CD4-positive, alpha-beta T cell (primary cell): ENCODE data around the gene PHF23. TPM values are rescaled to one million over a fixed set of nuclear protein-coding genes. Genes with fewer than 3 reads are reported as not detected.
A peak's percentile ranks its signal among the peaks of the same experiment; 100 is the strongest.

ENCODE experiments used
- ATAC-seq: fragments of 200-7000 bp; cut with Tn5 transposase; one replicate; pipeline ENCODE4 v1.10.0; 2022; ENCODE audit warnings: mild to moderate bottlenecking; ENCODE audit not compliant: poor library complexity
- CTCF ChIA-PET: fragments of 350-600 bp; sonication (Branson Sonifier 250); formaldehyde crosslinking; loops from one replicate; lab custom pipeline; 2021; ENCODE audit warnings: antibody characterized with exemption, inconsistent platforms; lab: Charles Lee
- POLR2A ChIA-PET: fragments of 350-600 bp; sonication (Branson Sonifier 250); formaldehyde crosslinking; loops from one replicate; lab custom pipeline; 2021; ENCODE audit warnings: antibody characterized with exemption, inconsistent platforms; lab: Charles Lee
- DNase-seq, 14 experiments: peaks; one replicate each; pipeline ENCODE4 v3.0.0-alpha.2; 2013 to 2020; ENCODE audit warnings: mixed read lengths in 2 of 14
- H3K27ac ChIP-seq, 2 donors: one replicate each; pipeline versions ENCODE4 v1.5.1 to v1.7.0; 2013; ENCODE audit warnings: low read length in 2 of 2, low read depth in 1 of 2, mild to moderate bottlenecking in 1 of 2
- H3K27me3 ChIP-seq, 2 experiments: 1 replicate in 1 of 2; 2 replicates in 1 of 2; pipeline versions ENCODE4 v1.6.1 to v1.7.0; 2013; ENCODE audit warnings: low read length in 2 of 2, control low read depth in 1 of 2, mild to moderate bottlenecking in 1 of 2, moderate library complexity in 1 of 2; ENCODE audit not compliant: insufficient read depth in 2 of 2, control insufficient read depth in 1 of 2
- H3K36me3 ChIP-seq: one replicate; pipeline ENCODE4 v1.6.1; 2013; ENCODE audit warnings: low read length, control low read depth; ENCODE audit not compliant: insufficient read depth
- H3K4me1 ChIP-seq: one replicate; pipeline ENCODE4 v1.6.1; 2013; ENCODE audit warnings: low read length, control low read depth; ENCODE audit not compliant: insufficient read depth
- H3K4me3 ChIP-seq: one replicate; pipeline ENCODE4 v1.5.1; 2013; ENCODE audit warnings: mild to moderate bottlenecking, low read length, moderate library complexity
- H3K9me3 ChIP-seq, 2 experiments: 1 replicate in 1 of 2; 2 replicates in 1 of 2; pipeline versions ENCODE4 v1.6.1 to v1.7.0; 2013; ENCODE audit warnings: low read length in 2 of 2, mild to moderate bottlenecking in 2 of 2, control low read depth in 1 of 2, moderate library complexity in 1 of 2; ENCODE audit not compliant: control insufficient read depth in 1 of 2, insufficient read depth in 1 of 2
- H3K27ac Mint-ChIP-seq: one replicate; pipeline ENCODE4 v1.8.0; 2020; ENCODE audit warnings: mixed read lengths
- H3K27me3 Mint-ChIP-seq: one replicate; pipeline ENCODE4 v1.8.0; 2021; ENCODE audit warnings: mixed read lengths
- H3K36me3 Mint-ChIP-seq: one replicate; pipeline ENCODE4 v1.8.0; 2021; ENCODE audit warnings: low read depth, mixed read lengths
- H3K4me1 Mint-ChIP-seq: one replicate; pipeline ENCODE4 v1.8.0; 2021; ENCODE audit warnings: low read depth, mixed read lengths
- H3K4me3 Mint-ChIP-seq: one replicate; pipeline ENCODE4 v1.8.0; 2020; ENCODE audit warnings: mild to moderate bottlenecking, mixed read lengths
- H3K9me3 Mint-ChIP-seq: one replicate; pipeline ENCODE4 v1.8.0; 2020; ENCODE audit warnings: mixed read lengths
- intact Hi-C, 2 experiments: fragments of 100-400 bp; cut with DNase I in 1 of 2; cut with micrococcal nuclease in 1 of 2; formaldehyde crosslinking; loops; one replicate each; pipeline versions ENCODE4 v1.15.1 to v1.9.0; 2023 to 2025; cut with DNase I, micrococcal nuclease
- total RNA-seq, 174 experiments: library from RNA in 2 of 174; stranded (reverse) in 2 of 174; gene quantifications; one replicate each; pipeline ENCODE4 v1.2.3 and lab custom pipeline; 2021 to 2026
- TF ChIP-seq, protein P1 (sequence below): fragments of 200-600 bp; IDR thresholded peaks from one replicate; pipeline ENCODE4 v1.8.0; 2022; ENCODE audit warnings: antibody characterized with exemption, mild to moderate bottlenecking

Gene PHF23
- total RNA-seq, 2 experiments from 2014 or later, result 4.5 to 5.1 TPM

DNA sequence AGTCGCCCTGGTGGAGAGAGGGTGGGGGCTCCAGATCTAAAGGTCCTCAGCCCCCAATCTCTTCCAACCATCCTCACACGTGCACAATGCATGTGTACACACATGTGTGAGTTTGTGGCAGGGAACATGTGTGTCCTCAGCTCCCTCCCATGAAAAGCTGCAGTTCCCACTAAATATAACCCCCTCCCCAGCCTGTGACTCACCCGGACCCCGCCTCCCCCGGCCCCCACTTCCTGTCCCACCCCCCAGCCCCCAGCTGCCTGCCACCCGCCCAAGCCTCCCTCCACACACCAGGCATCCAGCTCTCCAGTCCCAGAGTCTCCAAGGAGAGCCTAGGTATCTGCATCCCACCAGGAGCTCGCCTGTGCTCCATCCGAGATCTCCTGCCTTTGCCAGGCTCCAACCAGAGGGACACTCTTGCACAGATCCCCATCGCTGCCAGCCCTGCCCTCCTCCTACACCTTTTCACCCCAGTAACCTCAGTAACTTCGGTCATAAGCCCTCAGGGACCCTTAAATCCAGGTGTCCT lies 23.5 kb downstream of the PHF23 start:
- no peak overlapping the region for H3K4me3 ChIP-seq

DNA sequence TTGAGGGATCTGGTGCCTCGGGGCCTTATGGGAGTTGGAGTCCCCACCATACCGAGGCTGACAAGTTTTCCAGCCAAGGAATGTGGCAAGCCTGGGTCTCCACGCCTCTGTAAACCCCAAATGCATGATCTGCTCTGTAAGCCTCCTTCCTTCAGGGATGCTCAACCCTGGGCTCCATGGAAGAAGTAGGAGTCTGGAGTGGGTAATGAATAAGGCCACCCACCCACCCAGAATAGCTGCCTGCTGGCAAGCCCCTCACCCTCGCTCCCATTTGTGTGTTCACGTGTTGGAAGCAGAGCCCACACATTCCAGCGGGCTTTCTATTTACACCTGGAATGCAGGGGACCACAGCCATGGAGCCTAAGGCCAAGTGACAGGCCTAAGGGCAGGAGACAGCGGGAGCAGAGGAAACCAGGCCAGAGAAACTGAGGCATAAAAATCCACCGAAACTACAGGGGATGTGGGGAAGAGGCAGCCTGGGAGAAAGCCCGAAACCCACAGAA lies 24.1 kb downstream of the PHF23 start:
- intact Hi-C loops, result loop anchor here in 1 of 2 experiments (5.0 kb wide), 1 partner anchor 37 kb away; the partner anchor contains the start of genes CTDNEP1 and ELP5
- Mint-ChIP-seq H3K36me3 (no peaks in the 10 kb centered on the region), H3K27ac (peak overlapping the region; percentile 93), H3K4me3 (peak overlapping the region; percentile 93), H3K4me1 (peaks cover 70% of the 10 kb centered on the region), H3K27me3 (peaks cover 5% of the 10 kb centered on the region), H3K9me3 (no peaks in the 10 kb centered on the region)
- Histone ChIP-seq H3K4me1 (peaks cover 75% of the 10 kb centered on the region), H3K27ac (peak overlapping the region; percentile 85 to 99), H3K4me3 (peak overlapping the region; percentile 64), H3K27me3 (no peaks in the 10 kb centered on the region), H3K36me3 (no peaks in the 10 kb centered on the region), H3K9me3 (no peaks in the 10 kb centered on the region)
- ChIA-PET POLR2A (interaction anchor here (0.9 to 13.1 kb wide), 6 partner anchors 10 to 471 kb away, joined by 3 to 234 read pairs (median 5); partner anchors contain the start of genes CTDNEP1, DVL2, ELP5 and GABARAP), CTCF (interaction anchor here (1.0 to 2.7 kb wide), 6 partner anchors 10 to 217 kb away, joined by 3 to 13 read pairs (median 4); partner anchors contain the start of genes CTDNEP1, DVL2 and ELP5)
- TF ChIP-seq, protein P1, sequence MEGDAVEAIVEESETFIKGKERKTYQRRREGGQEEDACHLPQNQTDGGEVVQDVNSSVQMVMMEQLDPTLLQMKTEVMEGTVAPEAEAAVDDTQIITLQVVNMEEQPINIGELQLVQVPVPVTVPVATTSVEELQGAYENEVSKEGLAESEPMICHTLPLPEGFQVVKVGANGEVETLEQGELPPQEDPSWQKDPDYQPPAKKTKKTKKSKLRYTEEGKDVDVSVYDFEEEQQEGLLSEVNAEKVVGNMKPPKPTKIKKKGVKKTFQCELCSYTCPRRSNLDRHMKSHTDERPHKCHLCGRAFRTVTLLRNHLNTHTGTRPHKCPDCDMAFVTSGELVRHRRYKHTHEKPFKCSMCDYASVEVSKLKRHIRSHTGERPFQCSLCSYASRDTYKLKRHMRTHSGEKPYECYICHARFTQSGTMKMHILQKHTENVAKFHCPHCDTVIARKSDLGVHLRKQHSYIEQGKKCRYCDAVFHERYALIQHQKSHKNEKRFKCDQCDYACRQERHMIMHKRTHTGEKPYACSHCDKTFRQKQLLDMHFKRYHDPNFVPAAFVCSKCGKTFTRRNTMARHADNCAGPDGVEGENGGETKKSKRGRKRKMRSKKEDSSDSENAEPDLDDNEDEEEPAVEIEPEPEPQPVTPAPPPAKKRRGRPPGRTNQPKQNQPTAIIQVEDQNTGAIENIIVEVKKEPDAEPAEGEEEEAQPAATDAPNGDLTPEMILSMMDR, result peak; percentile 0
- DNase-seq (no peak), ATAC-seq (no peak)

More for the DNA sequence above, 23.5 kb downstream of the PHF23 start:
- Histone ChIP-seq H3K27ac (peak overlapping the region; percentile 85 to 99), H3K27me3 (no peaks in the 10 kb centered on the region), H3K36me3 (no peaks in the 10 kb centered on the region), H3K4me1 (peaks cover 80% of the 10 kb centered on the region), H3K9me3 (no peaks in the 10 kb centered on the region)
- H3K9me3 Mint-ChIP-seq, result no peaks in the 10 kb centered on the region
- DNase-seq (peak in 4 of 14 experiments; percentile 21 to 64 (median 46)), ATAC-seq (no peak)
- peaks cover 73% of the 10 kb centered on the region for H3K4me1 Mint-ChIP-seq
- no peaks in the 10 kb centered on the region for H3K36me3 Mint-ChIP-seq
- POLR2A ChIA-PET, result interaction anchor here (0.9 to 13.1 kb wide), 2 partner anchors 22 to 471 kb away, joined by 3 to 234 read pairs; partner anchors contain the start of genes DVL2, GABARAP, PHF23 and TP53
- peak overlapping the region; percentile 93 for H3K4me3 Mint-ChIP-seq
- TF ChIP-seq, protein P1, result no peak
- CTCF ChIA-PET, result interaction anchor here (2.7 kb wide), 1 partner anchor 10 kb away, joined by 13 read pairs; no protein-coding TSS in a partner anchor
- peaks cover 5% of the 10 kb centered on the region for H3K27me3 Mint-ChIP-seq
- peak overlapping the region; percentile 93 for H3K27ac Mint-ChIP-seq
- intact Hi-C loops, result loop anchor here in 1 of 2 experiments (5.0 kb wide), 1 partner anchor 37 kb away; the partner anchor contains the start of genes CTDNEP1 and ELP5

- Mint-ChIP-seq H3K4me3 (peak overlapping the region; percentile 93), H3K9me3 (no peaks in the 10 kb centered on the region), H3K4me1 (peaks cover 70% of the 10 kb centered on the region), H3K27ac (peak overlapping the region; percentile 93), H3K27me3 (peaks cover 5% of the 10 kb centered on the region), H3K36me3 (no peaks in the 10 kb centered on the region)
- ChIA-PET CTCF (interaction anchor here (0.8 to 2.7 kb wide), 9 partner anchors 9 to 218 kb away, joined by 3 to 13 read pairs (median 4); partner anchors contain the start of genes CTDNEP1, DVL2, ELP5 and GABARAP), POLR2A (interaction anchor here (0.7 to 13.1 kb wide), 9 partner anchors 9 to 1074 kb away, joined by 3 to 234 read pairs (median 5); partner anchors contain the start of genes ACAP1, CTDNEP1, DVL2 and ELP5)
- DNase-seq (peak; percentile 97 to 100 (median 99)), ATAC-seq (peak; percentile 72)
- Histone ChIP-seq H3K36me3 (no peaks in the 10 kb centered on the region), H3K27me3 (no peaks in the 10 kb centered on the region), H3K27ac (peak overlapping the region; percentile 85 to 99), H3K4me3 (peak overlapping the region; percentile 64), H3K9me3 (no peaks in the 10 kb centered on the region), H3K4me1 (peaks cover 70% of the 10 kb centered on the region)
- intact Hi-C loops, result loop anchor here (1.0 to 5.0 kb wide), 3 partner anchors 9 to 38 kb away; partner anchors contain the start of genes CTDNEP1 (in 1 of the 2), ELP5 (in 1 of the 2) and GABARAP (in 1 of the 2)
- TF ChIP-seq, protein P1, result peak; percentile 56
Observed at GRCh38 chr17:7214300-7215135, 24.7 kb downstream of the PHF23 start.
